CD4-positive, alpha-beta T cell treated with Interferon alpha-2 for 1 hour (primary cell): Measurements from ENCODE around the gene TP53BP1.
"Not testable (repeated sequence)": the region's sequence is repeated elsewhere in the genome, so short reads cannot be mapped to it uniquely, and the experiment has no call there.

Experiments
- DNase-seq, 2 donors: peaks; one replicate each; pipeline ENCODE4 v3.0.0-alpha.2; 2020 to 2022

The TP53BP1 gene, protein sequence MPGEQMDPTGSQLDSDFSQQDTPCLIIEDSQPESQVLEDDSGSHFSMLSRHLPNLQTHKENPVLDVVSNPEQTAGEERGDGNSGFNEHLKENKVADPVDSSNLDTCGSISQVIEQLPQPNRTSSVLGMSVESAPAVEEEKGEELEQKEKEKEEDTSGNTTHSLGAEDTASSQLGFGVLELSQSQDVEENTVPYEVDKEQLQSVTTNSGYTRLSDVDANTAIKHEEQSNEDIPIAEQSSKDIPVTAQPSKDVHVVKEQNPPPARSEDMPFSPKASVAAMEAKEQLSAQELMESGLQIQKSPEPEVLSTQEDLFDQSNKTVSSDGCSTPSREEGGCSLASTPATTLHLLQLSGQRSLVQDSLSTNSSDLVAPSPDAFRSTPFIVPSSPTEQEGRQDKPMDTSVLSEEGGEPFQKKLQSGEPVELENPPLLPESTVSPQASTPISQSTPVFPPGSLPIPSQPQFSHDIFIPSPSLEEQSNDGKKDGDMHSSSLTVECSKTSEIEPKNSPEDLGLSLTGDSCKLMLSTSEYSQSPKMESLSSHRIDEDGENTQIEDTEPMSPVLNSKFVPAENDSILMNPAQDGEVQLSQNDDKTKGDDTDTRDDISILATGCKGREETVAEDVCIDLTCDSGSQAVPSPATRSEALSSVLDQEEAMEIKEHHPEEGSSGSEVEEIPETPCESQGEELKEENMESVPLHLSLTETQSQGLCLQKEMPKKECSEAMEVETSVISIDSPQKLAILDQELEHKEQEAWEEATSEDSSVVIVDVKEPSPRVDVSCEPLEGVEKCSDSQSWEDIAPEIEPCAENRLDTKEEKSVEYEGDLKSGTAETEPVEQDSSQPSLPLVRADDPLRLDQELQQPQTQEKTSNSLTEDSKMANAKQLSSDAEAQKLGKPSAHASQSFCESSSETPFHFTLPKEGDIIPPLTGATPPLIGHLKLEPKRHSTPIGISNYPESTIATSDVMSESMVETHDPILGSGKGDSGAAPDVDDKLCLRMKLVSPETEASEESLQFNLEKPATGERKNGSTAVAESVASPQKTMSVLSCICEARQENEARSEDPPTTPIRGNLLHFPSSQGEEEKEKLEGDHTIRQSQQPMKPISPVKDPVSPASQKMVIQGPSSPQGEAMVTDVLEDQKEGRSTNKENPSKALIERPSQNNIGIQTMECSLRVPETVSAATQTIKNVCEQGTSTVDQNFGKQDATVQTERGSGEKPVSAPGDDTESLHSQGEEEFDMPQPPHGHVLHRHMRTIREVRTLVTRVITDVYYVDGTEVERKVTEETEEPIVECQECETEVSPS (N-terminal part only)

DNA sequence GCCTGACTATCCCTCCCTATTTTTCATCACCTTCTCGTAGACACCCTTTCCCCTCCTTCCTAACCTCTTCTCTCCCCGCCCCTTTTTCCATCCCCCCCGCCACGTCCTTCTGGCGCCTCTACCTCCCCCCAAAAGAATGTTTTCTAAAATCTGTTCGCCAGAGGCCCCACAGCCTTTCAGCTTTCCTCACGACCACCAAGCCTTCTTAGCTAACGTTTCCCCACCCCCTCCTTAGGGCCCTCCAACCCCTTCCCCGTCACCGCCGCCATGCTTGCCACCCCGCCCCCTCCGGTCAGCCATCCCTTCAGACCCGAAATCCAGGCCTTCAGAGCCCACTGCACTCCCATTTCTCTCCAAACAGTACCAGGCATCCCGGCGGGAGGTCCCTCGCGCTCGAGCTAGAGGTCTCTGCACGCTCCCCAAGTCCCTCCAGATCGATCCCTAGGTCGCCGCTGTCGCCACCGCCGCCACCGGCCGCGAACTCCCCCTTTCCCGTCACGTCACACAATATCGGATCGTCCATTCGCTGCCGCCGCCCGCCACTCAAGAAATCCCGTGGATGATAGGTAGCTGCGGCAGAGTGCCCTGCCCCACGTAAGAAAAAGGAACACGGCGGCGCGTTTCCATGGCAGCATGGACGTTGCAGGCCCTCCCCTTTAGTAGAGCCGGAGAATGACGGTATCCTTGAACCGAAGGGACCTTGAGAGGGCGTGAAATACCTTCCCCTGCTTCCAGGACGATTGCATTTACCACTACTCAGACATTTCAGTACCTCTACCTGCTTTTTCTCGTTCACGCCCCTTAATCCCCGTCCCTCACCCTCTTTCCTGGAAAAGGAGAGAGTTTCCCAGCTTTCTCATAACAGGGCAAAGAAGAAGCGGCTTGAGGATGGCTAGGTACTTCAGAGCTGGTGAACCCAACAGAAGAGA is at the start of gene TP53BP1:
Gene TP53BP1, minus strand, starts transcription at position 484 of the 929 bp plus-strand sequence. Its CDS starts 113 bp downstream, at position 371.
- DNase-seq, result peak; percentile 94 to 96

DNA sequence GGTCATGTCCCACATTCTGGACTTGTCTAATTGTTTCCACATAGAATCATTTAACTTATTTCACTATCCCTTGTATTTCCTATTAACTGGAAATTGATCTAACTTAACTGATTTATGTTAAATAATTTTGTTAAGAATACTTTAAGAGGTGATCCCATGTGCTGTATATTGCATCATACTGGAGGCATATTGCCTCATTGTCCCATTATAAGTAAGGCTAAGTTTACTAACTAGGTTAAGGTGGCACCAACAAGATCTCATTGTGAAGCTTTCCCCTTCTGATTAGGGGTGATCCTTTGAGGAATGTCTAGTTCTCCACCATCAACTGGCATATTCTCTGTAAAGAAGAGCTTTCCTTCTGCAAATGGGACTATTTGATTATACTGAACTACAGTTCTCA is 48.8 kb upstream of the TP53BP1 start:
- DNase-seq, result no peak

DNA sequence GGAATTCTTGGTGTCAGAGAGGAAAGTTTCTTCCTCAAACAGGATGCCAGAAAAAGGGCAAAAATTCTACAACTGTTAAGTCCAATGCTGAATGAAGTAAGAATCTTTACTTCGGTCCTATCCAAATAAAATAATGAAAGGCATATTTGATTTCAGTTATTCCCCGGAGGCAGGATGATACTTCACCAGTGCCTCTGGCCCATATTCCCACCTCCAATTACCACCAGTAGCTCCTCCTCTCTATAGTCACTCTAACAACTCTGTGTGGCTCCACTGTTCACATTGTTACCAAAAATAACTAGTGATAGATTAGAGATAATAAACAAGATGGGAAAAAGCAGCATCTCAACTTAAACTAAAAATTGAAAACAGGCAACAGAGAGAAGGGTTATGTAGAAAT is 45.1 kb upstream of the TP53BP1 start:
- no peak for DNase-seq

DNA sequence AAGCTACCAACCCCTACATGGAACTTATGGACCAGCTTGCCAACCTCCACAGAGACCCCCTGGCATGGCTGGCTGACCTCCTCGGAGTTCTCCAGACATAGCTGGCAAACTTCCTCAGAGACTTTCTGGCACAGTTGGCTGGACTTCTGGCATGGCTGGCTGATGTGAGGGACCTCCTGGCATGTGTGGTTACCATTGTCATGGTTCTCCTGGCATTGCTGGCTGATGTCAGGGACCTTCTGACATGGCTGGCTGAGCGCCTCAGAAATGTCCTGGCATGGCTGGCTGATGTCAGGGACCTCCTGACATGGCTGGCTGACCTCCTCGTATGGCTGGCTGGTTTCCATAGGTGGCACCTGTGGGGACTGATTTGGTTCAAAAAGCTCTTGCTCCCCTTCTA is 41.9 kb upstream of the TP53BP1 start:
- no peak for DNase-seq

DNA sequence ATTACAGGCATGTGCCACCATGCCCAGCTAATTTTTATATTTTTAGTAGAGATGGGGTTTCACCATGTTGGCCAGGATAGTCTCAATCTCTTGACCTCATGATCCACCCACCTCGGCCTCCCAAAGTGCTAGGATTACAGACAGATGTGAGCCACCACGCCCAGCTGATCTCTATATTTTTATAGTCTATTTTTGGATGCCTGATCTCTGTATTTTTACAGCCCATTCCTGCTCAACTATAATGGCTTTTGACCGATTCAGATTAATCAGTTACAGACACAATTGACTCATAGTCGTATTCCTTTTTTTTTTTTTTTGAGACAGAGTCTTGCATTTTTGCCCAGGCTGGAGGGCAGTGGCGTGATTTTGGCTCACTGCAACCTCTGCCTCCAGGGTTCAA is 39.9 kb upstream of the TP53BP1 start:
- DNase-seq, result not testable (repeated sequence)

DNA sequence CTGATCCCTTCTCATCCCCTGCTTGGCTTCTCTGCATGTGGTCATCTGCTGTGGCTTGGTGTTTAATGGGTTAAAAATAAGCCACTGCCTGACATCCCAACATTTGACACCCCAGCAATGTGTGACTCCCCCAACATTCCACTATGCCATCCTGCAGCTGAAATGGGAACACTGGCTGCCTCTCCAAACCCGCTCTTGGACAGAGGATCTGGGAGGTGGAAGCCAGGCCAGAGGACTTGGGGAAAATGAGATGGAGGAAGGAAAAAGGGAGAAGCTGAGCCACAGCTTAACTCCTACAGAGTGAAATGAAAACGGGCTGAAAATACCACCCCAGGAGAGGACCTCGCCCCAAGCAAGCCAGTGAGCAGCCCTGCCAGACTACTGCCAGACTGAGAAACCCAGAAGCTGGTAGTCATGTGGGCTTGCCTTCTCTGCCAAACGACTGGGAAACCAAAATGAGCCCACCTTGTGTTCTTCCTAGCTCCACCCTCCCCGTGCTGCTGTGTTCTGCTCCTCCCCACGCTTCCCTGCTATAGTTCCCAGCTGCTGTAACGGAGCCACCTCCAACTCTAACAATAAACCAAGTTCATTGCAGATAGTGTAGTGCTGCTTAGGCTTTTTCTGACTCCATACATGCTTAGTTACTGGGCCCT is 38.2 kb upstream of the TP53BP1 start:
- no peak for DNase-seq

DNA sequence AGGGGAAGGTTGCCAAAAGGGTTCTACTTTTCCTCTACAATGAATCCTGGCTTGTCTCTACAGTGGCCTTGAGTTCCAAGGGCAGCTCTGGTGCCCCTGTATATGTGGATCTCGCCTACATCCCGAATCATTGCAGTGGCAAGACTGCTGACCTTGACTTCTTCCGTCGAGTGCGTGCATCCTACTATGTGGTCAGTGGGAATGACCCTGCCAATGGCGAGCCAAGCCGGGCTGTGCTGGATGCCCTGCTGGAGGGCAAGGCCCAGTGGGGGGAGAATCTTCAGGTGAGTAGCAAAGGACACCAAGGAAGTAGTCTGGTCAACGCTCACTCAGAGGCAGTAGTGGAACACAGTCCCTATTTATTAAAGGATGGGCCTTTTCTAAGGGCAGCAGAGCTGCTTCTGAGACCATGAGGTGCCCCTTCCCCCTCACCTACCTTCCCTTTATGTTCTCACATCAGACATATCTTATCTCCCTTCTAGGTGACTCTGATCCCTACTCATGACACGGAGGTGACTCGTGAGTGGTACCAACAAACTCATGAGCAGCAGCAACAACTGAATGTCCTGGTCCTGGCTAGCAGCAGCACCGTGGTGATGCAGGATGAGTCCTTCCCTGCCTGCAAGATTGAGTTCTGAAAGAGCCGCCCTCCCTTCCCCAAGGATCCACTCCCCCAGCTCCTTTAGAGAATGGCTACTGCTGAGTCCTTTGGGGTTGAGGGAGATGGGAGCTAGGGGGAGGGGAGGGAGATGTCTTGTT is 36.8 kb upstream of the TP53BP1 start:
- no peak for DNase-seq

DNA sequence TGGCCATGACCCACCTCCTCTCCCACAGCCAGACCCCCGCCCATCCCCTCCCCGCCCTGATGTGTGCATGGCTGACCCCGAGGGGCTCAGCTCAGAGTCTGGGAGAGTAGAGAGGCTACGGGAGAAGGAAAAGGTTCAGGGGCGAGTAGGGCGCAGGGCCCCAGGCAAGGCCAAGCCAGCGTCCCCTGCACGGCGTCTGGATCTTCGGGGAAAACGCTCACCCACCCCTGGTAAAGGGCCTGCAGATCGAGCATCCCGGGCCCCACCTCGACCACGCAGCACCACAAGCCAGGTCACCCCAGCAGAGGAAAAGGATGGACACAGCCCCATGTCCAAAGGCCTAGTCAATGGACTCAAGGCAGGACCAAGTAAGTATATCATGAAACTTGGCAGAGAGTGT is 36.2 kb upstream of the TP53BP1 start:
- DNase-seq, result no peak

DNA sequence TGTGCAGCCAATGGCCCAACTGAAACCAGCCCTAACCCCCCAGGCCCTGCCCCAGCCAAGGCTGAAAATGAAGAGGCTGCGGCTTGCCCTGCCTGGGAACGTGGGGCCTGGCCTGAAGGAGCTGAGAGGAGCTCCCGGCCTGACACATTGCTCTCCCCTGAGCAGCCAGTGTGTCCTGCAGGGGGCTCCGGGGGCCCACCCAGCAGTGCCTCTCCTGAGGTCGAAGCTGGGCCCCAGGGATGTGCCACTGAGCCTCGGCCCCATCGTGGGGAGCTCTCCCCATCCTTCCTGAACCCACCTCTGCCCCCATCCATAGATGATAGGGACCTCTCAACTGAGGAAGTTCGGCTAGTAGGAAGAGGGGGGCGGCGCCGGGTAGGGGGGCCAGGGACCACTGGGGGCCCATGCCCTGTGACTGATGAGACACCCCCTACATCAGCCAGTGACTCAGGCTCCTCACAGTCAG is 35.6 kb upstream of the TP53BP1 start:
- DNase-seq, result no peak

DNA sequence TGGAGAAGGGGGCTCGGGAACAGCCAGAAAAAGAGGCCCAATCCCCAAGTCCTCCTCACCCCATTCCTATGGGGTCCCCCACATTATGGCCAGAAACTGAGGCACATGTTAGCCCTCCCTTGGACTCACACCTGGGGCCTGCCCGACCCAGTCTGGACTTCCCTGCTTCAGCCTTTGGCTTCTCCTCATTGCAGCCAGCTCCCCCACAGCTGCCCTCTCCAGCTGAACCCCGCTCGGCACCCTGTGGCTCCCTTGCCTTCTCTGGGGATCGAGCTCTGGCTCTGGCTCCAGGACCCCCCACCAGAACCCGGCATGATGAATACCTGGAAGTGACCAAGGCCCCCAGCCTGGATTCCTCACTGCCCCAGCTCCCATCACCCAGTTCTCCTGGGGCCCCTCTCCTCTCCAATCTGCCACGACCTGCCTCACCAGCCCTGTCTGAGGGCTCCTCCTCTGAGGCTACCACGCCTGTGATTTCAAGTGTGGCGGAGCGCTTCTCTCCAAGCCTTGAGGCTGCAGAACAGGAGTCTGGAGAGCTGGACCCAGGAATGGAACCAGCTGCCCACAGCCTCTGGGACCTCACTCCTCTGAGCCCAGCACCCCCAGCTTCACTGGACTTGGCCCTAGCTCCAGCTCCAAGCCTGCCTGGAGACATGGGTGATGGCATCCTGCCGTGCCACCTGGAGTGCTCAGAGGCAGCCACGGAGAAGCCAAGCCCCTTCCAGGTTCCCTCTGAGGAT is 35.0 kb upstream of the TP53BP1 start:
- DNase-seq, result no peak

DNA sequence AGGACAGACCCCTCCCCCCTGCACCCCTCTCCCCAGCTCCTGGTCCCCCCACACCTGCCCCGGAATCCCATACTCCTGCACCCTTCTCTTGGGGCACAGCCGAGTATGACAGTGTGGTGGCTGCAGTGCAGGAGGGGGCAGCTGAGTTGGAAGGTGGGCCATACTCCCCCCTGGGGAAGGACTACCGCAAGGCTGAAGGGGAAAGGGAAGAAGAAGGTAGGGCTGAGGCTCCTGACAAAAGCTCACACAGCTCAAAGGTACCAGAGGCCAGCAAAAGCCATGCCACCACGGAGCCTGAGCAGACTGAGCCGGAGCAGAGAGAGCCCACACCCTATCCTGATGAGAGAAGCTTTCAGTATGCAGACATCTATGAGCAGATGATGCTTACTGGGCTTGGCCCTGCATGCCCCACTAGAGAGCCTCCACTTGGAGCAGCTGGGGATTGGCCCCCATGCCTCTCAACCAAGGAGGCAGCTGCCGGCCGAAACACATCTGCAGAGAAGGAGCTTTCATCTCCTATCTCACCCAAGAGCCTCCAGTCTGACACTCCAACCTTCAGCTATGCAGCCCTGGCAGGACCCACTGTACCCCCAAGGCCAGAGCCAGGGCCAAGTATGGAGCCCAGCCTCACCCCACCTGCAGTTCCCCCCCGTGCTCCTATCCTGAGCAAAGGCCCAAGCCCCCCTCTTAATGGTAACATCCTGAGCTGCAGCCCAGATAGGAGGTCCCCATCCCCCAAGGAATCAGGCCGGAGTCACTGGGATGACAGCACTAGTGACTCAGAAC is 34.3 kb upstream of the TP53BP1 start:
- DNase-seq, result no peak

DNA sequence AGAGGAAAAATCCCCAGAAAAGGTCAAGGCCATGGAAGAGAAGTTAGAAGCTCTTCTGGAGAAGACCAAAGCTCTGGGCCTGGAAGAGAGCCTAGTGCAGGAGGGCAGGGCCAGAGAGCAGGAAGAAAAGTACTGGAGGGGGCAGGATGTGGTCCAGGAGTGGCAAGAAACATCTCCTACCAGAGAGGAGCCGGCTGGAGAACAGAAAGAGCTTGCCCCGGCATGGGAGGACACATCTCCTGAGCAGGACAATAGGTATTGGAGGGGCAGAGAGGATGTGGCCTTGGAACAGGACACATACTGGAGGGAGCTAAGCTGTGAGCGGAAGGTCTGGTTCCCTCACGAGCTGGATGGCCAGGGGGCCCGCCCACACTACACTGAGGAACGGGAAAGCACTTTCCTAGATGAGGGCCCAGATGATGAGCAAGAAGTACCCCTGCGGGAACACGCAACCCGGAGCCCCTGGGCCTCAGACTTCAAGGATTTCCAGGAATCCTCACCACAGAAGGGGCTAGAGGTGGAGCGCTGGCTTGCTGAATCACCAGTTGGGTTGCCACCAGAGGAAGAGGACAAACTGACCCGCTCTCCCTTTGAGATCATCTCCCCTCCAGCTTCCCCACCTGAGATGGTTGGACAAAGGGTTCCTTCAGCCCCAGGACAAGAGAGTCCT is 33.4 kb upstream of the TP53BP1 start:
- DNase-seq, result no peak

DNA sequence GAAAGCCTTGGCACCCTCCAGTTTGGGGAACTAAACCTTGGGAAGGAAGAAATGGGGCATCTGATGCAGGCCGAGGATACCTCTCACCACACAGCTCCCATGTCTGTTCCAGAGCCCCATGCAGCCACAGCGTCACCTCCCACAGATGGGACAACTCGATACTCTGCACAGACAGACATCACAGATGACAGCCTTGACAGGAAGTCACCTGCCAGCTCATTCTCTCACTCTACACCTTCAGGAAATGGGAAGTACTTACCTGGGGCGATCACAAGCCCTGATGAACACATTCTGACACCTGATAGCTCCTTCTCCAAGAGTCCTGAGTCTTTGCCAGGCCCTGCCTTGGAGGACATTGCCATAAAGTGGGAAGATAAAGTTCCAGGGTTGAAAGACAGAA is 32.2 kb upstream of the TP53BP1 start:
- no peak for DNase-seq

DNA sequence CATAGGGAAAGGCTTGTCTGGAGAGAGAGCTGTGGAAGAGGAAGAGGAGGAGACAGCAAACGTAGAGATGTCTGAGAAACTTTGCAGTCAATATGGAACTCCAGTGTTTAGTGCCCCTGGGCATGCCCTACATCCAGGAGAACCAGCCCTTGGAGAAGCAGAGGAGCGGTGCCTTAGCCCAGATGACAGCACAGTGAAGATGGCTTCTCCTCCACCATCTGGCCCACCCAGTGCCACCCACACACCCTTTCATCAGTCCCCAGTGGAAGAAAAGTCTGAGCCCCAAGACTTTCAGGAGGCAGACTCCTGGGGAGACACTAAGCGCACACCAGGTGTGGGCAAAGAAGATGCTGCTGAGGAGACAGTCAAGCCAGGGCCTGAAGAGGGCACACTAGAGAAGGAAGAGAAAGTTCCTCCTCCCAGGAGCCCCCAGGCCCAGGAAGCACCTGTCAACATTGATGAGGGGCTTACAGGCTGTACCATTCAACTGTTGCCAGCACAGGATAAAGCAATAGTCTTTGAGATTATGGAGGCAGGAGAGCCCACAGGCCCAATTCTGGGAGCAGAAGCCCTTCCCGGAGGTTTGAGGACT is 31.4 kb upstream of the TP53BP1 start:
- DNase-seq, result no peak

DNA sequence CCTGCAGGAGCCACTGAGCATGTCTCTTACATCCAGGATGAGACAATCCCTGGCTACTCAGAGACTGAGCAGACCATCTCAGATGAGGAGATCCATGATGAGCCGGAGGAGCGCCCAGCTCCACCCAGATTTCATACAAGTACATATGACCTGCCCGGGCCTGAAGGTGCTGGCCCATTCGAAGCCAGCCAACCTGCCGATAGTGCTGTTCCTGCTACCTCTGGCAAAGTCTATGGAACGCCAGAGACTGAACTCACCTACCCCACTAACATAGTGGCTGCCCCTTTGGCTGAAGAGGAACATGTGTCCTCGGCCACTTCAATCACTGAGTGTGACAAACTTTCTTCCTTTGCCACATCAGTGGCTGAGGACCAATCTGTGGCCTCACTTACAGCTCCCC is 30.7 kb upstream of the TP53BP1 start:
- DNase-seq, result no peak

DNA sequence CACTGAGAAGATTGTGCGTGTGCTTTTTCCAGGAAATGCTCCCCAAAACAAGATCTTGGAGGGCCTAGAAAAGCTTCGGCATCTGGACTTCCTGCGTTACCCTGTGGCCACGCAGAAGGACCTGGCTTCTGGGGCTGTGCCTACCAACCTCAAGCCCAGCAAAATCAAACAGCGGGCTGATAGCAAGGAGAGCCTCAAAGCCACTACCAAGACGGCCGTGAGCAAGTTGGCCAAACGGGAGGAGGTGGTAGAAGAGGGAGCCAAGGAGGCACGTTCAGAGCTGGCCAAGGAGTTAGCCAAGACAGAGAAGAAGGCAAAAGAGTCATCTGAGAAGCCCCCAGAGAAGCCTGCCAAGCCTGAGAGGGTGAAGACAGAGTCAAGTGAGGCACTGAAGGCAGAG is 29.3 kb upstream of the TP53BP1 start:
- no peak for DNase-seq

DNA sequence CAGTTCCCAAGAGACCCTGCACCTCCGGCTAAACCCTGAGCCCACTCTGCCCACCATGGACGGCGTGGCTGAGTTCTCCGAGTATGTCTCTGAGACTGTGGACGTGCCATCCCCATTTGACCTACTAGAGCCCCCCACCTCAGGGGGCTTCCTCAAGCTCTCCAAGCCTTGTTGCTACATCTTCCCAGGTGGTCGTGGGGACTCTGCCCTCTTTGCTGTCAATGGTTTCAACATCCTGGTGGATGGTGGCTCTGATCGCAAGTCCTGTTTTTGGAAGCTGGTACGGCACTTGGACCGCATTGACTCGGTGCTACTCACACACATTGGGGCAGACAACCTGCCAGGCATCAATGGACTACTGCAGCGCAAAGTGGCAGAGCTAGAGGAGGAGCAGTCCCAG is 28.5 kb upstream of the TP53BP1 start:
- DNase-seq, result no peak

DNA sequence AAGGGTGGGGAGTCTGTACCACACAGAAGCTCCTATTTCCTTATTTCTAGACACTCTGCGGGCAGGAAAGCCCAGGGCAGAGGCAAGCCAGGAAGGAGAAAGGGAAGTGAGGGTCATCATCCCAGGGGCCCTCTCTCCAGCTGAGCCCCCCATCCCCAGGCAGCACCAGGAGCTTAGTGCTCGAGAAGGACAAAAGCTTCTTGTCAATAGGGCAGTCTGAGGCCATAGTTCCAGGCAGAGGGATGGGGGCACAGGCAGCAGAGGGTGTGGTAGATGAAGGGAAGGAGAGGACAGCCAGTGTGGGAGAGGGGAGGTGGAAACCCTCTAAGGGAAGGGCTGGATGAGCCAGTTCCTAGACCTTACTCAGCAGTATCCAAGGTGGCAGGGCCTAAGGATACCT is 27.2 kb upstream of the TP53BP1 start:
- DNase-seq, result no peak
